MM.1S (cell line): ENCODE results near the gene TUBGCP3.

Experiments
- DNase-seq: peaks from one replicate; pipeline ENCODE4 v3.0.0-alpha.2; 2015
- H2AFZ ChIP-seq: fragments of 300-600 bp; sonication (generic); 2 replicates; pipeline ENCODE4 v1.6.0; 2016; ENCODE audit warnings: antibody characterized with exemption, low read length
- H3F3A ChIP-seq: fragments of 300-600 bp; sonication (generic); 2 replicates; pipeline ENCODE4 v1.6.1; 2016; ENCODE audit warnings: mild to moderate bottlenecking, antibody characterized with exemption, low read length, moderate library complexity, mixed read lengths; ENCODE audit not compliant: insufficient read depth
- H3K27ac ChIP-seq: fragments of 300-600 bp; sonication (generic); 2 replicates; pipeline ENCODE4 v1.5.1; 2016; ENCODE audit warnings: mild to moderate bottlenecking, low read length
- H3K27me3 ChIP-seq: fragments of 300-600 bp; sonication (generic); replicated peaks from 2 replicates; pipeline ENCODE4 v1.6.0; 2016; ENCODE audit warnings: low read length; ENCODE audit not compliant: insufficient read depth
- H3K36me3 ChIP-seq: fragments of 300-600 bp; sonication (generic); replicated peaks from 2 replicates; pipeline ENCODE4 v1.6.1; 2016; ENCODE audit warnings: mild to moderate bottlenecking, low read length, mixed read lengths; ENCODE audit not compliant: insufficient read depth
- H3K4me1 ChIP-seq: fragments of 300-600 bp; sonication (generic); 2 replicates; pipeline ENCODE4 v1.6.1; 2016; ENCODE audit warnings: low read length, mixed read lengths
- H3K4me2 ChIP-seq: fragments of 300-600 bp; sonication (generic); 2 replicates; pipeline ENCODE4 v1.6.0; 2016; ENCODE audit warnings: low read depth, low read length
- H3K4me3 ChIP-seq: fragments of 300-600 bp; sonication (generic); 2 replicates; pipeline ENCODE4 v1.5.1; 2016; ENCODE audit warnings: low read length, mixed read lengths
- H3K79me2 ChIP-seq: fragments of 300-600 bp; sonication (generic); 2 replicates; pipeline ENCODE4 v1.6.1; 2016; ENCODE audit warnings: mixed run types, low read length, mixed read lengths
- H3K9ac ChIP-seq: fragments of 300-600 bp; sonication (generic); 2 replicates; pipeline ENCODE4 v1.6.1; 2016; ENCODE audit warnings: low read length, mixed read lengths
- H3K9me2 ChIP-seq: fragments of 300-600 bp; sonication (generic); replicated peaks from 2 replicates; pipeline ENCODE4 v1.6.1; 2016; ENCODE audit warnings: mild to moderate bottlenecking, low read length, mixed read lengths; ENCODE audit not compliant: insufficient read depth
- H3K9me3 ChIP-seq: fragments of 300-600 bp; sonication (generic); replicated peaks from 2 replicates; pipeline ENCODE4 v1.6.1; 2016; ENCODE audit warnings: mild to moderate bottlenecking, low read length, mixed read lengths; ENCODE audit not compliant: insufficient read depth
- H4K20me1 ChIP-seq: fragments of 300-600 bp; sonication (generic); 2 replicates; pipeline ENCODE4 v1.6.1; 2016; ENCODE audit warnings: mild to moderate bottlenecking, low read length, moderate library complexity, mixed read lengths; ENCODE audit not compliant: insufficient read depth
- CTCF ChIP-seq: fragments of 300-600 bp; sonication (generic); IDR thresholded peaks from 2 replicates; pipeline ENCODE4 v1.5.1; 2016; ENCODE audit warnings: antibody characterized with exemption, low read length, mixed read lengths
- EZH2 ChIP-seq: fragments of 300-600 bp; sonication (generic); optimal IDR thresholded peaks from 2 replicates; pipeline ENCODE3; 2017; ENCODE audit warnings: low read depth, mild to moderate bottlenecking, antibody characterized with exemption, low read length, mixed read lengths
- EZH2phosphoT487 ChIP-seq: fragments of 300-600 bp; sonication (generic); IDR thresholded peaks from 2 replicates; pipeline ENCODE4 v1.6.1; 2018; ENCODE audit warnings: antibody characterized with exemption, low read length

TUBGCP3 gene

GRCh38 chr13:112462408-112462807 is 125.5 kb downstream of the TUBGCP3 start:
- Histone ChIP-seq H3K27ac (no peak overlapping the region), H3K9me2 (no peaks in the 10 kb centered on the region), H4K20me1 (no peaks in the 10 kb centered on the region), H2AFZ (no peak overlapping the region), H3K9me3 (peaks cover 6% of the 10 kb centered on the region; the same call in 1 of the 2 replicates), H3K9ac (no peak overlapping the region), H3K79me2 (no peaks in the 10 kb centered on the region), H3K4me1 (peaks cover 6% of the 10 kb centered on the region), H3F3A (peaks cover 2% of the 10 kb centered on the region; the same call in 1 of the 2 replicates), H3K36me3 (no peaks in the 10 kb centered on the region), H3K4me2 (no peak overlapping the region), H3K4me3 (no peak overlapping the region), H3K27me3 (no peaks in the 10 kb centered on the region)
- TF ChIP-seq EZH2 = no peak
- no peak for TF ChIP-seq CTCF
- TF ChIP-seq EZH2phosphoT487 = no peak
- no peak for DNase-seq

- Histone ChIP-seq H3K4me3 (peak overlapping the region; percentile 32), H3K27ac (peak overlapping the region; percentile 51; the same call in 1 of the 2 replicates), H3K9me2 (no peaks in the 10 kb centered on the region), H3K27me3 (no peaks in the 10 kb centered on the region; the same call in 1 of the 2 replicates), H3K9me3 (peaks cover 5% of the 10 kb centered on the region; the same call in 1 of the 2 replicates), H3K4me2 (peak overlapping the region; percentile 77), H4K20me1 (no peaks in the 10 kb centered on the region), H3K79me2 (no peaks in the 10 kb centered on the region), H3K36me3 (no peaks in the 10 kb centered on the region), H2AFZ (peak overlapping the region; percentile 47), H3K9ac (no peak overlapping the region), H3K4me1 (peaks cover 14% of the 10 kb centered on the region), H3F3A (peaks cover 6% of the 10 kb centered on the region; the same call in 1 of the 2 replicates)
- DNase-seq = peak; percentile 83
- TF ChIP-seq CTCF (no peak), EZH2 (no peak), EZH2phosphoT487 (no peak)
Observed at GRCh38 chr13:112457485-112457884, 130.5 kb downstream of the TUBGCP3 start.

GRCh38 chr13:112457081-112457480 is 130.9 kb downstream of the TUBGCP3 start:
- TF ChIP-seq EZH2phosphoT487 (no peak), CTCF (no peak), EZH2 (no peak)
- peak overlapping the region; percentile 32 for H3K4me3 ChIP-seq
- peak overlapping the region; percentile 77 for H3K4me2 ChIP-seq
- peak overlapping the region; percentile 51; the same call in 1 of the 2 replicates for H3K27ac ChIP-seq
- H3K9me2 ChIP-seq = no peaks in the 10 kb centered on the region
- H3K4me1 ChIP-seq = peaks cover 14% of the 10 kb centered on the region
- peak overlapping the region; percentile 47 for H2AFZ ChIP-seq
- no peak overlapping the region for H3K9ac ChIP-seq
- peak; percentile 22 for DNase-seq
- no peaks in the 10 kb centered on the region for H4K20me1 ChIP-seq
- H3F3A ChIP-seq = peaks cover 6% of the 10 kb centered on the region; the same call in 1 of the 2 replicates
- H3K27me3 ChIP-seq = peaks cover 3% of the 10 kb centered on the region; the same call in 1 of the 2 replicates
- no peaks in the 10 kb centered on the region for H3K36me3 ChIP-seq
- peaks cover under 1% of the 10 kb centered on the region; the same call in 1 of the 2 replicates for H3K9me3 ChIP-seq
- no peaks in the 10 kb centered on the region for H3K79me2 ChIP-seq
